IPS-18c (cell line): Measurements from ENCODE around the gene ARVCF.
A peak's percentile ranks its signal among the peaks of the same experiment; 100 is the strongest.

Experiments used
- H3K4me3 ChIP-seq: 2 replicates; pipeline ENCODE4 v1.7.0; 2013; ENCODE audit warnings: low read depth, mild to moderate bottlenecking, low read length, moderate library complexity; ENCODE audit not compliant: insufficient read depth
- H3K9me3 ChIP-seq: one replicate; pipeline ENCODE4 v1.6.1; 2013; ENCODE audit warnings: mild to moderate bottlenecking, low read length, moderate library complexity; ENCODE audit not compliant: control insufficient read depth, insufficient read depth

The ARVCF gene, protein sequence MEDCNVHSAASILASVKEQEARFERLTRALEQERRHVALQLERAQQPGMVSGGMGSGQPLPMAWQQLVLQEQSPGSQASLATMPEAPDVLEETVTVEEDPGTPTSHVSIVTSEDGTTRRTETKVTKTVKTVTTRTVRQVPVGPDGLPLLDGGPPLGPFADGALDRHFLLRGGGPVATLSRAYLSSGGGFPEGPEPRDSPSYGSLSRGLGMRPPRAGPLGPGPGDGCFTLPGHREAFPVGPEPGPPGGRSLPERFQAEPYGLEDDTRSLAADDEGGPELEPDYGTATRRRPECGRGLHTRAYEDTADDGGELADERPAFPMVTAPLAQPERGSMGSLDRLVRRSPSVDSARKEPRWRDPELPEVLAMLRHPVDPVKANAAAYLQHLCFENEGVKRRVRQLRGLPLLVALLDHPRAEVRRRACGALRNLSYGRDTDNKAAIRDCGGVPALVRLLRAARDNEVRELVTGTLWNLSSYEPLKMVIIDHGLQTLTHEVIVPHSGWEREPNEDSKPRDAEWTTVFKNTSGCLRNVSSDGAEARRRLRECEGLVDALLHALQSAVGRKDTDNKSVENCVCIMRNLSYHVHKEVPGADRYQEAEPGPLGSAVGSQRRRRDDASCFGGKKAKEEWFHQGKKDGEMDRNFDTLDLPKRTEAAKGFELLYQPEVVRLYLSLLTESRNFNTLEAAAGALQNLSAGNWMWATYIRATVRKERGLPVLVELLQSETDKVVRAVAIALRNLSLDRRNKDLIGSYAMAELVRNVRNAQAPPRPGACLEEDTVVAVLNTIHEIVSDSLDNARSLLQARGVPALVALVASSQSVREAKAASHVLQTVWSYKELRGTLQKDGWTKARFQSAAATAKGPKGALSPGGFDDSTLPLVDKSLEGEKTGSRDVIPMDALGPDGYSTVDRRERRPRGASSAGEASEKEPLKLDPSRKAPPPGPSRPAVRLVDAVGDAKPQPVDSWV

DNA sequence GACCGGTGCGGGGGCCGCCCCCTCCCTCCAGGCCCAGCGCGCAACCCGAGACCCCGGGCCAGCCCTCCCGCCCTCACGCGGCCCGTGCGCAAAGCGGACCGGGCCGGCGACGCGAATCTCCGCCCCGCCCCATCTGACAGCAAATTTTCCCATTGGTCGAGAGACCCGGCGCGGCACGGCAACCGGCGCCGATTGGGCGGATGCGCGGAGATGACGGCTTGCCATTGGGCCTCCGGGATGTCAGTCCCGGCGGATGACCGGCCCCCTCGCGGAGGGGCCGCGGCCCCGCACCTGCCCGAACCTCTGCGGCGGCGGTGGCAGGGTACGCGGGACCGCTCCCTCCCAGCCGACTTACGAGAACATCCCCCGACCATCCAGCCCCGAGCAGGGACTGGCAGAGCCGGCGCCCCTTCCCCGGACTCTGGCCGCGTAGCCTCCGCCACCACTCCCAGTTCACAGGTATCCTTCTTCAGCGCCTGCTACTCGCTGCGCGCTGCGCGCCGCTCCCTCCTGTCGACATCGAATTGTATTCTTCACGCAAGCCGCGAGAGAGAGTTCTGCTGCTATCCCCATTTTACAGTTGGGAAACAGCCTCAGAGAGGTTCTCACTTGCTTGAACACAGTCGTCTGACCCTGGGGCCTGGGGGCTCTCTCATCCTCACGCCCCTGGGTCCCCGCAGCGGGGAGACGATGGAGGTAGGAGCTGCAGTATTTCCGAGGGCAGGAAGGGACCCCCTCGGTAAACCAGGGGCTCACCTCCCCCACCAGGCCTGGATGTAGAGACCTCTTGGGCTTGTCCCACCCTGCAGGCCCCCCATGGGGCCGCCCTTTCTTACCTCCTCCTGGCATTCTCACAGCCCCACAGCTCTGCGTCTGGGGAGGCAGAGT lies at the start of gene ARVCF:
Gene ARVCF, minus strand, starts transcription at position 90 of the 888 bp plus-strand sequence. CDS start 26,029 bp downstream, outside the sequence.
- Histone ChIP-seq H3K9me3 (no peaks in the 10 kb centered on the region), H3K4me3 (peak within 1 kb of the TSS; percentile 77)

DNA sequence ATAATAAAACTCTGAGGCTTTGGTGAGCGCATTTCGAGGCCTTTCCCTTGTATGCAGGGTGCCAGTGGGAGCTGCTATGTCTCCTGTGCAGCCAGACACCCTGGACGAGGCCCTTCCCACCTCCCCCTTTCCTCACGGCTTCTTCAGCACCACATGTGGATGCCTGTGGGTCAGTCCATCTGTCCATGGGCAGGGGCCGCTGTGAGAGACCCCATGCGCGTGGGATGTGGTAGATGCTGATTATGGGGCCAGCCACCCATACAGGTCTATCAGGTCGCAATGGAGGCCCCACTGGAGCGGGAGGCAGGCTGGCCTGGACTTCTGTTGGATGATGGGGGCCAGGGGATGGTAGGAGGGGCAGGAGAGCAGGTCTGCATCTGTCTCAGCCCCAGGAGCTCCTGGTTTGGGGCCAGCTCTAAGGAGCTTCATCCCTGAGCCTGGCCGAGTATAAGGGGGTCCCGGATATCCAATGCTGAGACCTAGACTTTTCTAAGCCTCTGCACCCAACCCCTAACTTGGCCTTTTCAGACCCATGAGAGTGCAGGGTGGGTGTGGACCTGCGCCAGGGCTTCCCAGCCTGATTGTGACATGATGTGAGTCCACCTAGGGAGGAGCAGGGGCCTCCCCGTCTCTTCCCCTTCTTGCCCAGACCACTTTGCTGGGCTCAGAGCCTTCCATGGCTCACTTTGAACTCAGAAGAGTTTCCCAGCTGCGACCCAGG lies 49.4 kb upstream of the ARVCF start:
- no peak overlapping the region for H3K4me3 ChIP-seq
- no peaks in the 10 kb centered on the region for H3K9me3 ChIP-seq

DNA sequence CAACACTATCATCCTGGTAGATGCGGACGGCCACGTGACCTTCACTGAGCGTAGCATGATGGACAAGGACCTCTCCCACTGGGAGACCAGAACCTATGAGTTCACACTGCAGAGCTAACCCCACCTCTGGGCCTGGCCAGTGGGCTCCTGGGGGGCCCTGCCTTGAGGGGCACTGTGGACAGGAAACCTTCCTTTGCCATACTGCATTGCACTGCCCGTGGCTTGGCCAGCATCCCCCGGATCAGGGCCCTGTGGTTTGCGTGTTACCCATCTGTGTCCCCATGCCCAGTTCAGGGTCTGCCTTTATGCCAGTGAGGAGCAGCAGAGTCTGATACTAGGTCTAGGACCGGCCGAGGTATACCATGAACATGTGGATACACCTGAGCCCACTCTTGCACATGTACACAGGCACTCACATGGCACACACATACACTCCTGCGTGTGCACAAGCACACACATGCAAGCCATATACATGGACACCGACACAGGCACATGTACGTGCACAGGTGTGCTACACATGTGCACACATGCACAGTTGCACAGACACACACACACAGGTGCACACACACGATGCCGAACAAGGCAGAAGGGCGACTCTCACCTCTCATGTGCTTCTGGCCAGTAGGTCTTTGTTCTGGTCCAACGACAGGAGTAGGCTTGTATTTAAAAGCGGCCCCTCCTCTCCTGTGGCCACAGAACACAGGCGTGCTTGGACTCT lies 48.1 kb upstream of the ARVCF start:
- Histone ChIP-seq H3K9me3 (no peaks in the 10 kb centered on the region), H3K4me3 (no peak overlapping the region)

DNA sequence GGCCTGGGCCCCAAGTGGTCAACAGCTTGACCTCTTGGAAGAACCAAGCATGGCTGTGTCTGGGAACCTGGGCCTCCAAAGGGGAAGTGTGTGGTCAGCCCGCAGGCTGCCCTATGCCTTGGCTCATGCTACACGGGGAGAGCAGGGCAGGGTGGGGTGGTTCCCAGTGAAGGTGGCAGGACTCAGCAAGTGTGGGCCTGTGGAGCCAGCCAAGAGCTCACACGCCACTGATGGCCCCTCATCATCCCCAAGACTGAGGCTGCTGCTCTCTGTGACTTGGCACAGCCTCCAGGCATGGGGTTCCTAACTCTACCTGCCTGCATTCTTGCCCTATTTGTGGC lies 47.5 kb upstream of the ARVCF start:
- Histone ChIP-seq H3K4me3 (no peak overlapping the region), H3K9me3 (no peaks in the 10 kb centered on the region)

DNA sequence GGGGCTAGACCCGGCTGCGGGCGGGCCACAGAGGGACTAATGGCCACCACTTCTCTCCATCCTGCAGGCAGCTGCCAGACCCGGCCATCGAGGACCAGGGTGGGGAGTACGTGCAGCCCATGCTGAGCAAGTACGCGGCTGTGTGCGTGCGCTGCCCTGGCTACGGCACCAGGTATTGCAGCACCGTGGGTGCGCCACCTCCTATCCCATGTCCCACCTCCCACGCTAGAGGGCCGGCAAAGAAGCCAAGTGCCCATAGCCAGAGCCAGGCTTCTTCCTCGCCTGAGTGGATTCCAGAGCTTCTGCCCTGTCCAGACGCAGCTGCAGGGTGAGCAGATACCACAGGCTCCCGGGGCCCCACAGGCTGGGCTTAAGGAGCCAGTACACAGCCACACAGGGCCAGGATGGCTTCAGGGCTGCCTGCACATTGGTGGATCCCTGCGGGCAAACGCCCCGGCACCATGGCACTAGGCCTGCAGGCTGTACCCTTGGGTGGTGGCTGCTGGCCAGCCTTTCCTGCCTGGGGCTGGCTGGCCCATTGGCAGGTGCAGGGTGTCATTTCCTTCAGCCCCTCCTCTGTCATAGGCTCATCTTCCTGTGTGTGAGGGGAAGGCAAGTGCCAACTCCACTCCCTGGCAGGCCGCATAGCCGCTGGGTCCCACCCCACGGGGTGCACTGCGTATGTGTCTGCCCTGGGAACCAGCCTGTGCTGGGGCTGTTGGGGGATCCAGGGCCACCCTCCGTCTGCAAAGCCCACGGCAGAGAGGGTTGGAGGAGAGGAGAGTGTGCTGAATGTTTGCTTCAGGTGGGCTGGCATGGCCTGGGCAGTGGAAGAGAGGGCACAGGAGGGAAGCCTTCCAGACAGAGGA lies 46.9 kb upstream of the ARVCF start:
- Histone ChIP-seq H3K4me3 (no peak overlapping the region), H3K9me3 (no peaks in the 10 kb centered on the region)

DNA sequence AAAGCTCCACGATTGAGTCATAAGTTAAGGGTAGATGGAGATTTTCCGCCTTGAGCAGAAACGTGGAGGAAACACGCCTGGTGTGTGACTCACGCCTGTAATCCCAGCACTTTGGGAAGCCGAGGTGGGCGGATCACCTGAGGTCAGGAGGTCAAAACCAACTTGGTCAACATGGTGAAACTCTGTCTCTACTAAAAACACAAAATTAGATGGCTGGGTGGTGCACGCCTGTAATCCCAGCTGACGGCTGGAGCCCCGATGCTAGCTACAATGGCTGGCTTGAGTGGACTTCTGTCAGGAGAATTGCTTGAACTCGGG lies 46.1 kb upstream of the ARVCF start:
- Histone ChIP-seq H3K4me3 (no peak overlapping the region), H3K9me3 (no peaks in the 10 kb centered on the region)

DNA sequence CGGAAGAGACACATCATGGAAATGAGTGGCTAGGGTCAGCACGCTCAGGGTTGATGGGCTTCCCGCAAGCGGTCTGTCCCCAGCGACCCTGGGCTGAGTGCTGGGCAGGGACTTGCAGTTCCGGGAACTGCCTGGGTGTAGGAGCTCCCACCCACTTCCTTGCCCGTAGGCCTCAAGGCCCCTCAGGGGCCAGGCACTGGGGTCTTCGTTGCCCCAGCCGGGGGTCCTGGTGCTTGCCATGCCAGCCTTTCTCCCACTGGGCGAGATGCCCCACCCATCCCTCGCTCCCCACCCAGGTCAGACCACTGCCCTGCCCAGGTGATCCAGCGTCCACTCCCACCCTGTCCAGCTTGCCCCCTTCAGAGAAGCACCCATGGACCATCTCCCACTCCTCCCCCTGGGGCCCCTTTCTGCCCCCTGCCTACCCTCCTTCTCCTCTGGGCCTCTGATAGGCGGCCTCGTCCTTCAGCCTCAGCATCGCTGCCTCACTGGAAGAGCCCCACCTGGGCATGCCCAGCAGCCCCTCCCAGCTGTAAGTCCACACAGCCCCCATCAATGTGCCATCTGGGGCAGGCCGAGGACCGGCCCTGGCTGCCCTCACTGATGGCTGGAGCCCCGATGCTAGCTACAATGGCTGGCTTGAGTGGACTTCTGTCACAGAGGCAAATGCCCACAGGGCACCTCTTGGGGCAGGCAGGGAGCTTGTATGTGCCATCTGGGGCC lies 45.6 kb upstream of the ARVCF start:
- Histone ChIP-seq H3K4me3 (no peak overlapping the region), H3K9me3 (no peaks in the 10 kb centered on the region)

DNA sequence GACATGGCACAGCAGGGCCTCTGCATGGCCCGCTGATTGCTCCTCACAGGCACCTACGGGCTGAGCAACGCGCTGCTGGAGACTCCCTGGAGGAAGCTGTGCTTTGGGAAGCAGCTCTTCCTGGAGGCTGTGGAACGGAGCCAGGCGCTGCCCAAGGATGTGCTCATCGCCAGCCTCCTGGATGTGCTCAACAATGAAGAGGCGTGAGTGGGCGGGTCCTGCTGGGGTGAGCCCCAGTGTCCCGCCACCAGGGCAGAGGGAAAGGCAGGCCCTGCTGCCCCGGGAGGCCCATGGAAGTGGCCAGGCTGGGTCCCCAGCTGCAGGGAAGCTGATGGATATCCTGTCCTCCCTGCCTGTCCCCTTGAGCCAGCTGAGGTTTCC lies 44.8 kb upstream of the ARVCF start:
- no peaks in the 10 kb centered on the region for H3K9me3 ChIP-seq
- H3K4me3 ChIP-seq = no peak overlapping the region

DNA sequence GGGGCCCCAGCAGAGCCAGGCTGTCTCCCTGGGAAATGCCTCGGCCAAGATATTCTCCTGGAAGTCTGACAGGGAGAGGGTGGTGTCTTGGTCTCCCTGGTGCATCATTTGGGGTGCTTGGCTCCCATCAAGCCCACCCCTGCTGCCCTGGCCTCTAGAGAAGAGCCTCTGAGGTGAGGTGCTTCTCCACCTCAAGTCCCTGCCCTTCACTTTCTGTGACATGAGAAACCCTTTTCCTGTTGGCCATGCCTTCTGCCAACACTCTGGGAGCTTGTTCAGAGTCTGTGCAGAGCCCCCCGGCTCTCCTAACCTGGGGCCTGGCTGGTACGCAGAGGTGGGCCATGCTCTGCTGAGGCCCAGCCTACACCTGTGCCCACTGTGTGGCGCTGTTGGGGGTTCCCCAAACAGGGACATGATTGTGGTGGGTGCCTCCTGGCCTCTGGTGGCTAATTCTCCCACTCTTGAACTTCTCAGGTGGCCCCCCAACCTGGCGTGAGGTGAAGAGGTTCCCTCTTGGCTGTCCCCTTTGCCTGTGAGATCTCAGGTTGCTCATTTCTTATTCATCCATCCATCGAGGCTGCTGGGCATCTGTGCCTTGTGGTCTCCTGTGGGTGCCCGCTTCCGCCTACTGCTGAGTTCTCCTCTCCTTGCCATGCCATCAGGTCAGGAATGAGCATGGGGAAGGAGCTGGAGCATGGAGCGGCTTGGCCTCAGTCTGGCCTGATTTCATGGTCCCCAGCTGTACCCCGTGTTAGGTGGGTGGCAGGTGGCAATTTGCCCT lies 44.3 kb upstream of the ARVCF start:
- Histone ChIP-seq H3K9me3 (no peaks in the 10 kb centered on the region), H3K4me3 (no peak overlapping the region)

DNA sequence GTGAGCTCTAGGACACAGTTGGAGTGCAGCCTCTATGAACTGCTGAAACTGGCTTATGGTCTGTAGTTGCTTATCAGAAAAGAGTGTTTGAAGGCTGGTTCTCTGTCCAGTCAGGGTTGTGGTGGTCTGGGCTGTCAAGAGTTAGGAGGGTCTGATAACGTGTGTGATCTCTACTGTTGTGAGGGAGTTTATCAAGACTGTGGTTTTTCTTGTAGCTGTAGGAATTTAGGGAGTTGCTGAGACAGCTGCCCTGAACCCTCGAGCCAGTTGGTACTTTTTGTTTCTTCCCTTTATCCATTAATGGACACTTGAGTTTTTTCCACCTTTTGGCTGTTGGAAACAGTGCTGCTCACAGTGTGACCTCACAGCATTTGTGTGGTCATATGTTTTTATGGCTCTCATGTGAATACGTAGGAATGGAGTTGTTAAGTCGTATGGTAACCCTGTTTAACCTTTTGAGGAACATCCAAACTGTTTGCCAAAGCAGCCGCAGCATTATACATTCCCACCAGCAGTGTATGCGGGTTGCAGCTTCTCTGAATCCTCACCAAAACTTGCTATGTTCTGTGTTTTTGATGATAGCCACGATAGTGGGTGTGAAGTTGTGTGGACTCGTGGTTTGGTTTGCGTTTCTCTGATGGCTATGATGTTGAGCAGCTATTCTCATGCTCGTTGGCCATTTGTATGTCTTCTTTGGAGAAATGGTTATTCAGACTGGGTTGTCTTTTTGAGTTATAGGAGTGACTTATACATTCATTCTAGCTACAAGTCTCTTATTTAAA lies 42.6 kb upstream of the ARVCF start:
- Histone ChIP-seq H3K4me3 (no peak overlapping the region), H3K9me3 (no peaks in the 10 kb centered on the region)

DNA sequence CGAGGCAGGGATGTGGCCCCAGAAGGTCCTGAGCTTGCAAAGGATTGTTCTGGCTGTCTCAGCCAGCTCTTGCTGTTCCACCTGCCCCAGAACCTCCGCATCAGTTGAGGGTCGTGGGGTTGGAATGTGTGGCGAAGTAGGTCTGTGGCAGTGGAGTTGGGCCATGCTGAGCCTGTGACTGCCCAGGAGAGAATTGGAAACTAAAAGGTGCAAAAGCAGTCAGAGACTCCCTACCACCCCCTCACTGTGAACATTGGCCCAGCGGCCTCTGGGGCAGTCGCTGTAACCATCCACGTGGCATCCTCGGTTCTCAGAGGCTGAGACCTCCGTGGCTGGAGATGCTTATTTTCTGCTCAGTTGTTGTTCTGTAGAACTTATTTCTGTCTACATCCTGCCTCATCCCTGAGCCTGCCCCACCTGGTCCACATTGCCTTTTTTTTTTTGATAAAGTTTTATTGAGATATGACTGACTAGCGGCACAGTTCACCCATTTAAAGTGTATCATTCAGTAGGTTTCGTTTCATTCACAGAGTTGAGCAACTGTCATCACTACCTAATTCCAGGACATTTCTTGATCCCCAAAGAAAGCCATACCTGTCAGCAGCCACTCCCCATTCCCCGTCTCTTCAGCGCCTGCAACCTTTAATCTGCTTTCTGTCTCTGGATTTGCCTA lies 41.1 kb upstream of the ARVCF start:
- Histone ChIP-seq H3K9me3 (no peaks in the 10 kb centered on the region), H3K4me3 (no peak overlapping the region)

DNA sequence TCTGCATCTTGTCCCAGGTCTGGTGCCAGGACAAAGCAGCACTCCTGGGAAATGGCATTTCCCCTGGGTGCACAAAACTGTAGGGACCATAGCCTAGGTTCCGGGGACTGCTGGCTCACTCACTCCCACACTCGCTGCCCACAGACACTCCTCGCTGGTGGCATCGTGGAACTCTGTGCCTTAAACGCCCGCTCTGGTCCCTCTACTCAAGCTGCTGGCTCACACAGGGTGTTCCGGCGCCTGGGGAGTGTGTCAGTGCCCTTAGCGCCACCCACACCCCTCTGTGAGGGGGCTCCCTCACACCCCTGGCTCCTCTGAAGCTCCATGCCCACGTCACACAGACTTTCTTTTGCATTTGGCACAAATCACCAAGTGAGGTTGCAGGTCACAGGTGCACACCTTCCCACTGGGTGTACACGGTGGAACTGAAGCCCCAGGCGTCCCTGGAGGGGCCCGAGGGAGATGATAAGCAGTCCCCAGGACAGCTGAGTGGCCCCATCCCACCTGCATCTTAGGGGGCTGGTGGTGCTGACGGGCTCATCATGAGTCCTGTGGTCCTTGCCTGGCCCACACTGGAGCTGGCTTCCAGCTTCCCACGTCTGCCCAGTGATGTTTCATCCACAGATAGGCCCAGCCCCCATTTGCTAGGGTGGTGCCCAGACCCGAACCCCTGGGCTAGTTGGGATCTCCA lies 40.2 kb upstream of the ARVCF start:
- Histone ChIP-seq H3K9me3 (no peaks in the 10 kb centered on the region), H3K4me3 (no peak overlapping the region)

DNA sequence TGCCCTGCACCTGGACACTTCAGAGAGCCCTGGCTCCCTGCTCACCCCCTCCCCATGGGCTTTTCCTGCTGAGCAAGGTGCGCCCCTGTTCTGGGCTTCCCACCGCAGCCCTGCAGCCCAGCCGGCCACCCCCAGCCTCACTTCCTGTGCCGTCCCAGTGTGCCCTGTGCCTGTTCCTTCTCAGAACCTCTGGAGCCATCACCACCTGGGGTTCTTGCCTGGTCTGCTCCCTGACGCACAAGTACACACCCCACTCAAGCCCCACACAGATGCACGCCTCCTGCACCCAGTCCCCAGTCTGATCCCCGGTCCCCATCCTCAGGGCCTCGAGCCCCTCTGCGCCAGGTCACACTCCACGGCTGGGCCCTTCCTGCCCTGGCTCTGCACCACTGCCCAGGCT lies 39.5 kb upstream of the ARVCF start:
- Histone ChIP-seq H3K9me3 (no peaks in the 10 kb centered on the region), H3K4me3 (no peak overlapping the region)
